CD14-positive monocyte (primary cell): ENCODE data around the gene AIG1. TPM values are rescaled to one million over a fixed set of nuclear protein-coding genes. Genes with fewer than 3 reads are reported as not detected.

Experiments used
- DNase-seq, 3 donors: peaks; one replicate each; pipeline ENCODE4 v3.0.0-alpha.2; 2011 to 2022
- H2AFZ ChIP-seq: 2 replicates; pipeline ENCODE4 v1.6.0; 2012; ENCODE audit warnings: mild to moderate bottlenecking, low read depth, low read length, inconsistent platforms; ENCODE audit not compliant: insufficient read depth, poor library complexity, severe bottlenecking
- H3K27ac ChIP-seq, 2 donors: 1 replicate in 1 of 2; 2 replicates in 1 of 2; pipeline ENCODE4 v1.5.1; 2012 to 2013; ENCODE audit warnings: low read length in 2 of 2, control low read depth in 1 of 2, inconsistent platforms in 1 of 2, low read depth in 1 of 2, mild to moderate bottlenecking in 1 of 2
- H3K27me3 ChIP-seq, 2 donors: one replicate each; pipeline versions ENCODE4 v1.6.0 to v1.6.1; 2011 to 2013; ENCODE audit warnings: low read length in 2 of 2; ENCODE audit not compliant: control insufficient read depth in 2 of 2, insufficient read depth in 2 of 2
- H3K36me3 ChIP-seq, 2 donors: replicated peaks in 1 of 2; 1 replicate in 1 of 2; 2 replicates in 1 of 2; pipeline versions ENCODE4 v1.5.1 to v1.6.1; 2012 to 2013; ENCODE audit warnings: low read length in 2 of 2, control low read depth in 1 of 2, inconsistent platforms in 1 of 2, mild to moderate bottlenecking in 1 of 2; ENCODE audit not compliant: insufficient read depth in 2 of 2, control insufficient read depth in 1 of 2
- H3K4me1 ChIP-seq, 2 donors: 1 replicate in 1 of 2; 2 replicates in 1 of 2; pipeline versions ENCODE4 v1.5.1 to v1.6.1; 2012 to 2013; ENCODE audit warnings: low read length in 2 of 2, control low read depth in 1 of 2, inconsistent platforms in 1 of 2, mild to moderate bottlenecking in 1 of 2, moderate library complexity in 1 of 2; ENCODE audit not compliant: insufficient read depth in 2 of 2, control insufficient read depth in 1 of 2
- H3K4me2 ChIP-seq: replicated peaks from 2 replicates; pipeline ENCODE3; 2012; ENCODE audit warnings: low read length, moderate library complexity, mild to moderate bottlenecking; ENCODE audit not compliant: poor library complexity, severe bottlenecking; ENCODE audit errors: extremely low read depth
- H3K4me3 ChIP-seq, 3 experiments: fragments of 200-600 bp in 1 of 3; sonication (generic) in 1 of 3; replicated peaks in 1 of 3; 1 replicate in 2 of 3; 2 replicates in 1 of 3; pipeline ENCODE4 v1.5.1; 2011 to 2013; ENCODE audit warnings: low read length in 3 of 3, mild to moderate bottlenecking in 3 of 3, control low read depth in 2 of 3, low read depth in 2 of 3, inconsistent platforms in 1 of 3, moderate library complexity in 1 of 3
- H3K79me2 ChIP-seq: 2 replicates; pipeline ENCODE4 v1.6.0; 2012; ENCODE audit warnings: mild to moderate bottlenecking, control low read depth, inconsistent platforms, low read length, moderate library complexity; ENCODE audit not compliant: insufficient read depth
- H3K9ac ChIP-seq: 2 replicates; pipeline ENCODE4 v1.6.0; 2017; ENCODE audit warnings: low read length, mild to moderate bottlenecking; ENCODE audit not compliant: insufficient read depth, poor library complexity, severe bottlenecking
- H3K9me3 ChIP-seq, 2 donors: replicated peaks in 1 of 2; 1 replicate in 1 of 2; 2 replicates in 1 of 2; pipeline versions ENCODE4 v1.5.1 to v1.6.1; 2012 to 2013; ENCODE audit warnings: low read length in 2 of 2, control low read depth in 1 of 2; ENCODE audit not compliant: control insufficient read depth in 1 of 2, insufficient read depth in 1 of 2
- H4K20me1 ChIP-seq: 2 replicates; pipeline ENCODE4 v1.6.0; 2012; ENCODE audit warnings: mild to moderate bottlenecking, low read length, control low read depth, moderate library complexity; ENCODE audit not compliant: insufficient read depth
- H3K27ac Mint-ChIP-seq, 7 donors: one replicate each; pipeline ENCODE4 v1.8.0; 2020; ENCODE audit warnings: mild to moderate bottlenecking in 7 of 7, mixed read lengths in 7 of 7, moderate library complexity in 6 of 7, inconsistent platforms in 2 of 7
- H3K27me3 Mint-ChIP-seq, 3 donors: one replicate each; pipeline ENCODE4 v1.8.0; 2021 to 2022; ENCODE audit warnings: low read depth in 3 of 3, mild to moderate bottlenecking in 3 of 3, mixed read lengths in 3 of 3, moderate library complexity in 3 of 3, inconsistent platforms in 1 of 3
- H3K36me3 Mint-ChIP-seq, 2 donors: one replicate each; pipeline ENCODE4 v1.8.0; 2020; ENCODE audit warnings: mixed read lengths in 2 of 2, inconsistent platforms in 1 of 2, mild to moderate bottlenecking in 1 of 2
- H3K4me1 Mint-ChIP-seq: one replicate; pipeline ENCODE4 v1.8.0; 2020; ENCODE audit warnings: mild to moderate bottlenecking, mixed read lengths
- H3K4me3 Mint-ChIP-seq, 2 donors: one replicate each; pipeline ENCODE4 v1.8.0; 2020; ENCODE audit warnings: mild to moderate bottlenecking in 2 of 2, mixed read lengths in 2 of 2, moderate library complexity in 1 of 2
- H3K9me3 Mint-ChIP-seq, 7 donors: one replicate each; pipeline ENCODE4 v1.8.0; 2020 to 2022; ENCODE audit warnings: mixed read lengths in 7 of 7, mild to moderate bottlenecking in 6 of 7, moderate library complexity in 6 of 7, inconsistent platforms in 2 of 7
- WGBS: methylation state at CpG from one replicate; pipeline ENCODE4 v1.1.5; 2013; ENCODE audit warnings: missing lambda C conversion rate; ENCODE audit not compliant: insufficient coverage; 5-methylcytosine and 5-hydroxymethylcytosine counted together
- intact Hi-C, 2 donors: fragments of 100-400 bp; cut with micrococcal nuclease; formaldehyde crosslinking; loops; one replicate each; pipeline versions ENCODE4 v1.15.0 to v1.15.1; 2023
- polyA plus RNA-seq, 3 donors: library from polyadenylated mRNA; depleted of rRNA in 1 of 3; unstranded in 2 of 3; stranded (reverse) in 1 of 3; fragments of 300-500 nt in 2 of 3; fragments of >200 nt in 1 of 3; fragmentation: Illumina TruSeq in 2 of 3; gene quantifications; 1 replicate in 2 of 3; 2 replicates in 1 of 3; pipeline ENCODE4 v1.2.3, GENCODE V29; 2012 to 2021
- TF ChIP-seq, protein P1 (sequence below): fragments of 200-600 bp; IDR thresholded peaks from one replicate; pipeline ENCODE4 v1.8.0; 2022; ENCODE audit warnings: antibody characterized with exemption, mild to moderate bottlenecking

AIG1 gene
- polyA plus RNA-seq, 3 donors: 6.7 to 7.6 (median 6.8) TPM

DNA sequence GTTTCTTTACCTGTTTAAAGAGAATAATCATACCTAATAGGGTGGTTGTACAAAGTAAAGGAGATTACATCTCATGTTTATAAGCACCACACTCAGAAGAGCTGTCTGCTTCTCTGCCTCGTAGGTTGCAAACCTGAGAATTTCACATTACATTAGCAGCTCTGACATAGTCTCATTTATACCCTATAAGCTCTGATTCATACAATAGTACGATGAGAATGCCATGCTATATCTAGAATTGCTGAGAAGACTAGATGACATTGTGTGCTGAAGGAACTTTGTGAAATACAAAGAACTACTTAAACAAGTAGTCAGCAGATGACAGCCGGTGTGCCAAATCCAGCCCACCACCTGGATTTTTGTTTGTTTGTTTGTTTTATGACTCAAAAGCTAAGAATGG is 268.6 kb downstream of the AIG1 start:
- DNase-seq: no peak
- no peak overlapping the region for H3K27ac Mint-ChIP-seq
- Histone ChIP-seq H3K9me3 (no peaks in the 10 kb centered on the region), H3K27me3 (no peaks in the 10 kb centered on the region), H3K4me3 (no peak overlapping the region), H3K27ac (no peak overlapping the region), H4K20me1 (no peaks in the 10 kb centered on the region), H2AFZ (no peak overlapping the region), H3K4me1 (no peaks in the 10 kb centered on the region), H3K36me3 (no peaks in the 10 kb centered on the region), H3K4me2 (no peak overlapping the region), H3K79me2 (no peaks in the 10 kb centered on the region), H3K9ac (no peak overlapping the region)
- H3K36me3 Mint-ChIP-seq: no peaks in the 10 kb centered on the region
- H3K9me3 Mint-ChIP-seq: no peaks in the 10 kb centered on the region
- no peak overlapping the region for H3K4me3 Mint-ChIP-seq
- TF ChIP-seq, protein P1, sequence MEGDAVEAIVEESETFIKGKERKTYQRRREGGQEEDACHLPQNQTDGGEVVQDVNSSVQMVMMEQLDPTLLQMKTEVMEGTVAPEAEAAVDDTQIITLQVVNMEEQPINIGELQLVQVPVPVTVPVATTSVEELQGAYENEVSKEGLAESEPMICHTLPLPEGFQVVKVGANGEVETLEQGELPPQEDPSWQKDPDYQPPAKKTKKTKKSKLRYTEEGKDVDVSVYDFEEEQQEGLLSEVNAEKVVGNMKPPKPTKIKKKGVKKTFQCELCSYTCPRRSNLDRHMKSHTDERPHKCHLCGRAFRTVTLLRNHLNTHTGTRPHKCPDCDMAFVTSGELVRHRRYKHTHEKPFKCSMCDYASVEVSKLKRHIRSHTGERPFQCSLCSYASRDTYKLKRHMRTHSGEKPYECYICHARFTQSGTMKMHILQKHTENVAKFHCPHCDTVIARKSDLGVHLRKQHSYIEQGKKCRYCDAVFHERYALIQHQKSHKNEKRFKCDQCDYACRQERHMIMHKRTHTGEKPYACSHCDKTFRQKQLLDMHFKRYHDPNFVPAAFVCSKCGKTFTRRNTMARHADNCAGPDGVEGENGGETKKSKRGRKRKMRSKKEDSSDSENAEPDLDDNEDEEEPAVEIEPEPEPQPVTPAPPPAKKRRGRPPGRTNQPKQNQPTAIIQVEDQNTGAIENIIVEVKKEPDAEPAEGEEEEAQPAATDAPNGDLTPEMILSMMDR: no peak
- H3K4me1 Mint-ChIP-seq: no peaks in the 10 kb centered on the region
- no CpG with 5 or more reads among the region's 3 CpGs for WGBS
- peaks cover 0 to 2% (median 0%) of the 10 kb centered on the region in 3 donors for H3K27me3 Mint-ChIP-seq
- intact Hi-C loops: no loop called here

DNA sequence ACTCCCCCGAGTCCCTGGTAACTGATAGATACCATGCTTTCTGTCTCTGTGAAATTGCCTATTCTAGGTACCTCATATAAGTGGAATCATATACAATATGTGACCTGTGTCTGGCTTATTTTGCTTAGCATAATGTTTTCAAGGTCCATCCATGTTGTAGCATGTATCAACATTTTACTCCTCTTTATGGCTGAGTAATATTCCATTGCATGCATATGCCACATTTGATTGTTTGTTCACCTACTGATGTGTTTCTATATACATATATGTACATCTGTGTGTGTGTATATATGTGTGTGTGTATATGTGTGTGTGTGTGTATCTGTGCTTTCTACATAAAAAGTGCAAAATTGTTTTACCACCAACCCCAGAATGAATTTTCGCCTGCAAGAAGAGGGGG is 270.7 kb downstream of the AIG1 start:
- intact Hi-C loops: no loop called here
- H3K27me3 Mint-ChIP-seq: peaks cover 0 to 3% (median 2%) of the 10 kb centered on the region in 3 donors
- Histone ChIP-seq H3K27ac (no peak overlapping the region), H2AFZ (no peak overlapping the region), H3K9me3 (no peaks in the 10 kb centered on the region), H3K4me3 (no peak overlapping the region), H3K79me2 (no peaks in the 10 kb centered on the region), H3K4me2 (no peak overlapping the region), H3K36me3 (no peaks in the 10 kb centered on the region), H3K27me3 (no peaks in the 10 kb centered on the region), H4K20me1 (no peaks in the 10 kb centered on the region), H3K4me1 (no peaks in the 10 kb centered on the region), H3K9ac (no peak overlapping the region)
- H3K36me3 Mint-ChIP-seq: no peaks in the 10 kb centered on the region
- no peaks in the 10 kb centered on the region for H3K4me1 Mint-ChIP-seq
- no peak overlapping the region for H3K4me3 Mint-ChIP-seq
- H3K9me3 Mint-ChIP-seq: no peaks in the 10 kb centered on the region
- DNase-seq: no peak
- TF ChIP-seq, protein P1: no peak
- WGBS: no CpG with 5 or more reads among the region's 2 CpGs
- H3K27ac Mint-ChIP-seq: no peak overlapping the region
